Hematopoietic multipotent progenitor cell treated with erythropoietin and hydrocortisone succinate and interleukin-3 and kit ligand, for 8 days (in vitro differentiated cells): ENCODE data around the gene ICA1.
A peak's percentile ranks its signal among the peaks of the same experiment; 100 is the strongest.
"Not testable (repeated sequence)": the region's sequence is repeated elsewhere in the genome, so short reads cannot be mapped to it uniquely, and the experiment has no call there.

Experiments
- DNase-seq: peaks from one replicate; pipeline ENCODE4 v3.0.0-alpha.2; 2015

The ICA1 gene

DNA sequence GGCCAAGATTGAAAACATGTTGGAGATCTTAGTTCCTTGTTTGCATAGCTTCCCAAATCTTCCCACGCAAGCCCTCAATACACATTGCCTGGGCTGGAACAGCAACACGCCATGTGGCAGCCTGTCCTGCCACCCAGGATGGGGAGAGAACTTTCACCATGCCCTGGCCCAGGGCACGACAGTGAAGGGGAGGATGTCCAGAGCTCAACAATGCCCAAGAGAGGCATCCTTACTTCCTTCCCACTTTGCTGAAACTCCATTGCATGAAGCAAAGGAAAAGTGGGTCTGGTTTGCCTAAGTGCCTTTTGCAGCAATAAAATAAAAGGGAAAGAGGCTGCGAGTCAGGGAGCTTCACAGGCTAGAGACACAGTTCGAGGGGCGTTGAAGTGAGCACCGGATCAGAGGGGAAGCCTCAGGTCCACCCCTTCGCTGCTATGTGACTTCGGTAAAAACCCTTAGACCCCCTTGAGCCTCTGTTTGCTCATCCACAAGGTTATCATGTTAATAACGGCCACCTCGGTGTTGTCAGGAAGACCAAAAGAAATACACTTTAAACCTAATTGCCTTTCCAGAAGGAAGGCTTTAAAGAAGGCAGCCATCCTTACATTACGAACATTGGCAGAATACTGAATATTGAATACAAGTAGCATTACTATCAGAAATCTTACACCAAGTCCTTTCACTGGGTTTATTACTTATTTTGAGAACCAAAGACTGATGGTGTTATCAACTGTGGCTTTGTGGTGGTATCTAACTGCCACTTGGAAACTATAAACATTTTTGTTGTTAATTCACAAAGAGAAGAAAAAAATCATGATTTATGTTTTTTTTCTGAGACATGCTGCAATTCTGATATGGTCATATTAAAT lies 133.3 kb downstream of the ICA1 start:
- DNase-seq, result peak; percentile 43

DNA sequence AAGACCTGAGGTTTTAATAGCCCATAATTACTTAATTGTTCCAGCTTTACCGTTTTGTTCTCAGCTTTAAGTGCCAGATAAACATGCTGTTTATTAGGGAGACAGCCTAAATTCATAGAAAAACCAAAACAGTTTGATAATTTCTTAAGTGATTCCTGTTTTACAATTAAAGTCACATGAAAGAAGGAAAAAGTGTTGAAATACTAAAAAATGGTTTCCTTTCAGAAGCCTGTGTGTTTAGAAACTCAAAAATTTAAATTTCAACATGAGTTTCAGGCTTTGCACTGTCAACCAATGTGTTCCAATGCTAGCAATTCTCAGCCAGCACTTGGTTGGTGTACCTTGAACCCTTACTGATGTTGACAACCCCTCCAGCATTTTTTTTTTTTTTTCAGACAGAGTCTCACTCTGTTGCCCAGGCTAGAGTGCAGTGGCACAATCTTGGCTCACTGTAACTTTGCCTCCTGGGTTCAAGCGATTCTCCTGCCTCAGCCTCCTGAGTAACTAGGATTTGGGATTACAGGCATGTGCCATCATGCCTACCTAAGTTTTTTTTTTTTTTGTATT lies 135.3 kb downstream of the ICA1 start:
- no peak for DNase-seq

DNA sequence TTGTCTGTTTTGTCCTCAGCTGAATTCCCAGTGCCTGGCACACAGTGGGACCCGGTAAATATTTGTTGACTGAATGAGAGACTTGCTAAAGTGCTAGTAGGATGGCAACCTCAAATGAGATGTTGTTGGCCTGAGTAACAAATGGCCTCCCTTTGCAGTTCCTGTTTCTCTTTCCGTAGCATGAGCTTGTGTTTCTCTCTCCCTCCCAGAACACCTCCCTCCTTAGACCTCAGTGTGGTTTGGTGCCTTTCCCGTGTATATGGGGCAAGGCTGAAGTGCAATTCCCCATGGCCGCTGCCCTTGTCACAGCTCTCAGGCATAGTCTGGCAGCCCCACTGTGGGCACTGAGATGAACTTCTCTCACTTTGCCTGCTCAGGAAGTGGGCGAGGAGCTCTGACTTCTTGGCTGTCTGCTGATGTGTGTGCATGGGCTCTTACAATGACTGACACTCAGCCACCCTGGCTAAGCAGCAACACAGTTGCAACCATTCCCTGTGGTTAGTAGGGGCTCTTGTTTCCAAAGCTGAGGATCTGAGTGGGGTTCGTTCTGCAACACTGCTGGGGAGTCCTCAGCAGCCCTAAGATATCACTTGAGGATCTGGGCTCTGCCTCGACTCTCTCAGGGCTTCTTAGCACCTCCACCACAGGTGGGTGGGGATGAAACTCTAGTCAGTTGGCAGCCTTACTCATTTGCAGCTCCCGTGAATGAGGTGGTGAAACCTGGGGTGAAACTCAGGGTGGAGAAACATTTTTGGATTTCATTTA lies 136.1 kb downstream of the ICA1 start:
- peak; percentile 33 for DNase-seq

DNA sequence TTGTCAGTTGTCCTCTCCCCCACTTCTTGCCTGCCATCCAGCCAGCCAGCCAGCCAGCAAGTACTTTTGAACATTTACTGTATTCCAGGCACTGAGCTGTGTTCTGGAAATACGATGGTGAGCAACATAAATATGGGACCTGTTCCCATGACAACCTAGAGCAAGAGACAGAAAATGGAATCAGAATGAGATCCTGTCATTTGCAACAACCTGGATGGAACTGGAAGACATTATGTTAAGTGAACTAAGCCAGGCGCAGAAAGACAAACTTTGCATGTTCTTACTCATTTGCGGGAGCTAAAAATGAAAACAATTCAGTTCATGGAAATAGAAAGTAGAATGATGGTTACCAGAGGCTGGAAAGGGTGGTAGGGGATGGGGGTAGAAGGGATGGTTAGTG lies 140.7 kb downstream of the ICA1 start:
- DNase-seq, result no peak

DNA sequence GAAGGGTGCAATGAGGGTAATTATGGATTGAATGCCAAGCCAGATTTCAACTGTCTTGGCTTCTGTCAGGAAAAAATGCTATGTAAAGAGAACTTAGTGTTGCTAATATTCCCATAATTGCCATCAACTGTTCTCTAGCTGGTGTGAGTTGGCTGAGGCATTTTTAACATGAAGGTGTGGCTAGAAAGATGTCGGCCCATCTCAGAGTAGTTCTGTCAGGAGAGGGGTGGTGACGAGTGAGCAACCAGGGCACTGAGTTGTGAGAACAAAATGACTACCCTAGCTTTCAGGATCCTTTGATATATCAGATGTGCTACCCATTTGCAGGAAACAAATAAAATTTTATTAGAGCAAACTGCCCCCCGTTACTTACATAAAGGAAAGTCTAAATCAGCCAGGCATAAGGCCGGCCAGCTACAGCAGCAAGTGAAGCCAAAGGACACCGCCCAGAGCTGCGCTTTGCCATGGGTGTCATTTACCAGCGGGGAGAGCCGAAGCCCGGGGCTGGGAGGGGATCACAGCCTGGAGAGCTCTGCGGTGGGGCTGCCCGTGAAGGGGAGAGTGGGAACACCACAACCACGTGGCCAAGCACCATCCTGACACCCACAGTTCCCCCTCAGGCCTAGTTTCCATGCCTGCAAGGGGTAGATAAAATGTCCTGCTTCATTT lies 141.4 kb downstream of the ICA1 start:
- no peak for DNase-seq

DNA sequence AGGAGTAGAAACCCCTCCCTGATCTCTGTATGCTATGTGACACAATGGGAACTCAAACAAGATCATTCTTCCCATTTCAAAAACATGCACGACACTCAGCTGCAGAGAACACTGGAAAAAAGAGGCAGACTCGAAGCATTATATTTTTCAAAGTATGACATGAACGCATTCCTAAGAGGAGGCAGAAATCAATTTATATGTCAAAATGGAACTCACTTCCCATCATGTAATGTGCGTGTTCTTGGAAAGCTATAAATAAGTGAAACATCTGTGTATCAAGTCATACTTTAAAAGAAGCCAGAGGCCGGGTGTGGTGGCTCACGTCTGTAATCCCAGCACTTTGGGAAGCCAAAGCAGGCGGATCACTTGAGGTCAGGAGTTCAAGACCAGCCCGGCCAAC lies 142.7 kb downstream of the ICA1 start:
- DNase-seq, result no peak

DNA sequence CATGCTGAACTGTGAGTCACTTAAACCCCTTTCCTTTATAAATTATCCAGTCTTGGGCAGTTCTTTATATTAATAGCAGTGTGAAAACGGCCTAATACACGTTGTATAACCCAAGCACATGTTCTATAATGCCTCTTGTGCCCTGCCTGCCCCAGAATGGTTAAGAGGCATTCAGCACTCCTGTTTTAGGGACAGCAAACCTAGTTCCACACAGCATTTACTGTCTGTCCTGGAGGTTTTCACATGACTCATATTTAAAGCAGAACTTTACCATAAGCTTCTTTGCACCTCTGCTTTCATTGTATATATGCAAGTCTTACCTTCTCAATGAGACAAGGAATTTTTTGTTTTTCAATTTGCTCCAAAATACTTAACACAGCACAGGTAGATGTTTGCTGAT lies 144.8 kb downstream of the ICA1 start:
- DNase-seq, result no peak

DNA sequence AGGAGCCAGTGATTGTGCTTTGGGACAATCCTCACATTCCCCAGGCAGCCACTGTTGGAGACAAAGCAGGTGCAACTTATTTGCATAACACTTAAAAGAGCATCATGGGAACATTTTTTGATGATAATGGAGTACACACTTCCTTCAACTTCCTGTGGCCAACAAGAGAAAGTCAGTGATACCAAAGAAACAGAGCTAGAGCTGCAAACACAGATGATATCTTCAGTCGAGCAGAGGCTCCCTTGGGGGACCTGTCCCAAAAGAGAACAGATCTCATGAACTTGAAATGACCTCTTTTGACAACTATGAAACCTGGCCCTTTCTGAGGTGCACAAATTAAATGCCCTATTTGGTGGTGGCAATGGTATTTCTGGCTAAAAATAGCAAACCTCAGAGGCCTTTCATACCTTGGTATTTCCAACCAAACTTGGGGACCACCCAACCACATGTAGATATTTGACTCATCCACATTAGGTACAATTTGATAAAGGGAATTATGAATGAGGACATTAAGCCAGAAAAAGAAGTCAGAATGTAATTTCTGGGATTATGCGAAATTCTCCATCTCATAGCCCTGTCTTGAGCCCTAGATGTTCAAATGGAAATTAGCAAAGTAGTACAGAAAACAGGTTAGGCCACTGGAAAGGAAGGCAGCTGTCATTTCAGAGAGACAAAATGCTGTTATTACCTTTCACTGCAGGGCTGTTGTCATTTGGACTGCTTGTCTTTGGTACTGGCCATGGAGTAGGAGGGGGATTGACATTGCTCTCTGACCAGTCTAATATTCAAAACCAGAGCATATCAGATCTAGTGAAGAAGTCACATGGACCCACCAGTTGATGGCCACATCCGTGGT lies 146.2 kb downstream of the ICA1 start:
- no peak for DNase-seq

DNA sequence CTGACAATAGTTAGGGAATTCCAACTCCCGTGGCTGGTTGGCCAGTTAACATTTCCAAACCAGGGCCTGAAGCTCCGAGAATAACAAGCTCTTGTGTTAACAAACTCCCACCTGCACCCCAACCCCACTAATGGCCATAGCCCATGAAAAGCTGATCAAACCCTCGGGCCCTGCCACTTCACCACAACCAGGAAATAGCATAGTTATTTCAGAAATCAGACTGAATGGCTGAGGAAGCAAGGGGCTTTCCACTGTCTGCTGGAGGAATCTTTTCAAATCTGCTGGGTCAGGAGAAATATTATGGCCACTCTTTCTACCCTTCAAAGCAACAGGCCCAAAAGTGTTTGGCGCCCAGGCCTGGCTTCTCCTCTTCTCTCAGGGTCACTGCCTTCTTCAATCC lies 147.8 kb downstream of the ICA1 start:
- no peak for DNase-seq

DNA sequence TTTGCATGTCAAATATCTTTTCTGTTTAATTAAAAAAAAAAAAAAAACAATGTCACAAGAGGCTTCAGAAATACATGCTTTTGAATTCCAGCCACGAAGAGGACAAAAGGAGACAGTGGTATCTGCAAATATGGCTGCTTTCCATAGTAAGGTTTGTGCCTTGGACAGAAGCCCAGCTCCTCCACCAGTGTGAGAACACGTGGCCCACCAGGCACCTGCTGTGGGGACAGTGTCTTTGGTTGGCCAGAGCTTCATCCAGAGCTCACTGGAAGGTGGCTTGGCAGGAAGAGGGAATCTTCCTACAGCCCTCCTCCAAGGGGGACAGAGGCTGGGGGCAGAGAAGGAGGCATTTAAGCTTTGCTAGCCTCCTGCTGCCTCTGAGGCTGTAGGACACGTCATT lies 148.8 kb downstream of the ICA1 start:
- DNase-seq, result no peak

DNA sequence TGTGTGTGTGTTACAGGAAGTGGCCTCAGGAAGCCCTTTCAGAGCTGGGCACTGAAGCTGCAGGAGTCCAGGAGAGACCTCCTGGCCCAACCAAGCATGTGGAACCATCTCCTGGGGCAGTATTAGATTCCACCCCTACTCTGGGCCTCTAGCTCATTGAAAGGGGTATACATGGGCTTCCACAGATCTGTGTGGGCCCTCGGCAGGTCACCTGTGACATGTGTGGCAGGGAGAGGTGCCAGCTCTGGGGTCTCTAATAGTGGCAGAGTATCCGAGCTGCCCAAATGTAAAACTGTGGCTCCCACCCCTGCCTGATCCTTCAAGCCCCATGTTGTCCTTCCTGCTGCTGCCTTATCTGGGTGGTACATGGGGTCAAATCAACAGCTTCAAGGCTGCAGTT lies 149.3 kb downstream of the ICA1 start:
- no peak for DNase-seq

DNA sequence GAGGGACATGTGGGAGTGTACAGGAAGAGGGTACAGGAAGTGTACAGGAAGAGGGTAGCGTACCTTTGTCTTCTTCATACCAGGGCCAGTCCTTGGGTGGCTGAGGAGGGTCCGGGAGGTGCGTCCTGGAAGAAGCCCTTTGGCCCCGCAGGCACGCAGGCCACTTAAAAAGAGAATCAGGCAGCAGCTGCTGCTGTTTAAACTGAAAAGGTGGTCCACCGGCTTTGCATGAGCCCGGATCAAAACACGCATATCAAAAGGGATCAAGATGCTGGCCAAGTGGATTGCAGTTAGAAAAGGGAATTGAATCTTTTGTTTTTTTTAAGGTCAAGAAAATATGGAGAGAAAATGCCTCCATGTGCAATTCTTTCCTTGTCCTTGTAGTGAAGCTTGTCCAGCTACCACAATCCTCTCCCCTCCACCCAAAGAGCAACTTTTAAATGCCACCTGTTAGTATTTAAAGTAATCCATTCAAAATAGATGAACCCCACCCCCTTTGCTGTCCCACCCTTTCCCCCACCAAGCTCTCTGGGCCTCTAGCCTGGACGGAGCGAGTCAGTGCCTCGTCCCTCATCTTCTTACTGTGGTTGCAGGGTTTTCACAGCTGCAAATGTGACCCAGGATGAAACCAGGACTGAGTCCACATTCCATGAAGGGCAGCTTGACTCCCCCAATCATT lies 150.5 kb downstream of the ICA1 start:
- DNase-seq, result no peak

DNA sequence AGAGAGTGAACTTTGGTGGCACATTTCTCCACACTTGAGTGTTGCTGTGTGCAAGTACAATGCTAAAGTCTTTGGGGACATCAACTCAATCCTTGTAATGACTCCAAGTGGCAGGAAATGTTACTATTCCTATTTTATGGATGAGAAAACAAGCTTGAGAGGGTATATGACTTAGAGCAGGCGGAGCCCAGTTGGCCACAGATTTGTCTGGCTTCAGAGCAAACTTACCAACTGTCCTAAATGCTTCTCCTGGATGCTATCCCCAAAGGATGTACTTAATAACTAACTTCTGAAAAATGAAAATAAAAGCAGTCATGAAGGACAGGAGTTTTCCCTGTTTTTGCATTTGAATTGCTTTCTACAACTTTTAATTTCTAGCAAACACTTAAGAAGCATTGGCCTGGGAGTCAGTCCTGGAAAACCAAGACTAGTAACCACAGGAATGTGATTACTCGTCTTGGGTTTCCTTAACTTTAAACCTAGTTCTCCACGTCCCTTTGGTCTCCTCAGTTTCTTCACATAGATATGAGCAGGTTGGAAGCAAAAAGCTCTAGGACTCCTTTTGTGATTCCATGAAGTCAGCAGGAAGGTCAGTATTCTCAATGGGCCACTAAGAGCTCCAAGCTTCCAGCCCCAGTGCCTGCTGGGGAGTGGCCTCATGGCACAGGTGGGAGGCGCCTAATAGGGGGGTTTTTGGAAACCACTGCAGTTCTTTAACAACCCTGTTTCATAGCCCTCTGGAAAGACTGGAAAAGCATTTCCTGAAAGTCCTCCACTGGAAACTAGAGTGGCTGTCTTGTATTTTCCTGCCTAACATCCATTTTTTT lies 152.6 kb downstream of the ICA1 start:
- no peak for DNase-seq

DNA sequence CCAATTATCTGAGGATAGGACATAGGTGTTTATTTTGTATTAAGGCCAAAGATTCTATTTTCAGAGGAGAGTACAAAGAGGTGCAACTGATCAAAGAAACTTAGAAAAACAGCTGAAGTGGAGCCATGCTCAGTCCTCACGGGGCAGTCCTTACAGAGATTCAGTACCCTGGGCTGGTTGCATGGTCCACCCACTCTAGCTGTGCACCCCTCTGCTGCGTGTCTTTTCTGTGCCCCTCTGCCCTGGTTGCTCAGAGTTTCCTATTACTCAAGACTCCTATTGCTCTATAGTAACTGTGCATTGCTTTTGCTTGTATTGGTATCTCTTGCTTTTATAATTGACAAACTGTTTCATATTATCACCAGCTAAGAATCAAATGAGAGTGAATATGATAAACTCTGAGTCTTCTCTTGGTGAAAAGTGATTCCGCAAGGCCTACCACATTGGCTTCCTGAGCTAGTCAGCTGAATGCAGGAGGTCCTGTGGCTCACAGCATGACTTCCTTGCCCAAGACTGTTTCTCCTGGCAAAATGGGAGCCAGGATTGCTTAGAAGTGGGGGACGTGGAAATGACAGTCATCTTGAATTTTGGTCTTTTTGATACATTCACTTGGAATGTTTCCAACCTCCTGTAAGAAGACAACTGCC lies 156.4 kb downstream of the ICA1 start:
- no peak for DNase-seq

DNA sequence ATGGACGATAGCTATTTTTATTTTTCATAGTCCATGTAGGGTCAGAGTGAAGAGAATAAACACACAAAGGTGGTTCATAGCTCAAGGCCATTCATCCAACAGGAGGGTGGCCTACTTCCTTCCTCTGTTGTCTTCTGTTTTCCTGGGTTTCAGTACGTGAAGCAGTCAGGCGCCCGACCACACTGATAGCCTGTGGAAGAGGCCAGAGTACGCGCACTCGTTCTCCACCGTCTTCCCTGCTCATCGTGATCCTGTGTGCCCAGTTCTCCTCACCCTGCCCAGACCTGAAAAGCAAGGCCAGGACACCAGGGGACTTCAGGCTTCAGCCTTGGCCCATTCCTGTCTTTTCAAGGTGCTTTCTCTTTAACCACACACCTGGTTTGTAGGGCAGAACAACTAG lies 158.7 kb downstream of the ICA1 start:
- DNase-seq, result no peak

DNA sequence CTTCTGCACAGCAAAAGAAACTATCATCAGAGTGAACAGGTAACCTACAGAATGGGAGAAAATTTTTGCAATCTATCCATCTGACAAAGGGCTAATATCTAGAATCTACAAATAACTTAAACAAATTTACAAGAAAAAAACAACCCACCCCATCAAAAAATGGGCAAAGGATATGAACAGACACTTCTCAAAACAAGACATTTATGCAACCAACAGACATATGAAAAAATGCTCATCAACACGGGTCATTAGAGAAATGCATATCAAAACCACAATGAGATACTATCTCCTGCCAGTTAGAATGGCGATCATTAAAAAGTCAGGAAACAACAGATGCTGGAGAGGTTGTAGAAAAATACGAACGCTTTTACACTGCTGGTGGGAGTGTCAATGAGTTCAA lies 160.7 kb downstream of the ICA1 start:
- DNase-seq, result not testable (repeated sequence)

DNA sequence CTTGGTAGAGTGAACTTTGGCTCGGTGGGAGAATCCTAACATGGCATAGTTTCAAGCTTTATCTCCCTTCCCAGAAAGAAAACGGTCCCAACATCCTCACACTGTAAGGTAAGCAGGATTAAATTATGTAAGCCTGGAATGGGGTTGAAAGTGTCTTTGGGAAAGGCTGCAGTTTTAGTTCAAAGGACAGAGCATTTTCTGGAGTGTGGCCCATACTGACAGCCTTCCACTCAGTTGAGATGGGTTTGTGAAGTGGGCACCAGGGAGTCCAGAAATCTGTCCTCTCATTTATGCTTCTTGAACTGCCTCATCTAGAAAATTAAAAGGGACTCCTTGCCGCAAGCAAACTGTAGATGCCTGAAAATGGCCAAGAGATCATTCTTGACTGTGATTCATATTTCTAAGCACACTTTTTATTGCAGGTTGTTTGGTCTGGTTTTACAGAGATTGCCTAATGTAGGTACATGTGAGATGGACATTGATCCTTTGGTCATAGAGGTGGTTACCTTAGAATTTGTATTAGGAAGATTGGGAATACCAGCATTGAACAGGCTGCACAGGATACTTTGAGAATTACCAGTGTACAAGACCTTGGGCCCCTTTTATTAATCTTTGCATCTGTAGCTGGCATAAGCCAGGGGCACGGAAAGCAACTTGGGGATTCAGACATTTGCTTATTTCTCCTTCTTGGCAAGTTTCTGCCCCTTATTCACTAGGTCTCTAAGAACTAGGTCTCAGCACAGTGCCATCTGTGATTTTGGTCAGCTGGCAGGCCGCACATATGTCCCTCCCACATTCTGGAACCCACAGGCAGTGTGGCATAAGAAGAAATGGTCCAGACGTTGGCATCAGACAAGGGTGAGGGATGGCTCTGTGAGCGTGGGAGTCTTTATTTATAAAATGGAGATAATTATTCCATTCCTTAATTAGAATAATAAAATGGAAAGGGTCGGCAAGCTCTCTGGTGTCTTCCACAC lies 167.5 kb downstream of the ICA1 start:
- DNase-seq, result no peak

DNA sequence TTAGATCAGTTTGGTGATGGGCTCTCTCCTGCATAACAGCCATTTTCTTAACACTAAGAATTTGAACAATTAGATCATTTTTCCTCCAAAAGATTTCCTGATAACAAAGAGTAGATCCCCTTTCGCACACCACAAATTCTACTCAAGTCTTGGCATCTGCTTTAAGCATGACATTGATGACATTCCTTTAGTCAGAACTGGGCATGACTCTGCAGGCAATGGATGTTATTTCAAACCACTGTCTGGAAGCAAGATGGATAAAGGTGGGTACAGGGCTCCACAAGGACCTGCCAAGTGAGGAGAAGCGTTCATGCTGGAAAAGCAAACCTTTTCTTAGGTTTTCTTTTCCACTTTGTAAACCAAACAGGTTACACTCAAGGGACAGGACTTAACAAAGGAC lies 169.8 kb downstream of the ICA1 start:
- no peak for DNase-seq
